Body of pancreas (tissue), 4 donors: Measurements from ENCODE around the gene CROCC2.

Experiments used
- CTCF ChIP-seq, 7 experiments: fragments of 450-650 bp in 4 of 7; fragments of 200-600 bp in 3 of 7; sonication (generic) in 3 of 7; IDR thresholded peaks; one replicate each; pipeline ENCODE4 v1.5.1; 2016 to 2019; ENCODE audit warnings: antibody characterized with exemption in 7 of 7
- POLR2A ChIP-seq, 3 donors: fragments of 450-650 bp; IDR thresholded peaks; one replicate each; pipeline ENCODE4 v1.6.1; 2016; ENCODE audit warnings: antibody characterized with exemption in 3 of 3, mild to moderate bottlenecking in 2 of 3

- TF ChIP-seq CTCF (IDR thresholded peaks at IDR 0.05) (no peak), POLR2A (IDR thresholded peaks at IDR 0.05) (no peak)
Measured at GRCh38 chr2:240887631-240888030, 18.5 kb upstream of the CROCC2 start.
